ENCODE measurements around the gene ZFAND3.
"Not testable (repeated sequence)": the region's sequence is repeated elsewhere in the genome, so short reads cannot be mapped to it uniquely, and the experiment has no call there.

Gene ZFAND3

DNA sequence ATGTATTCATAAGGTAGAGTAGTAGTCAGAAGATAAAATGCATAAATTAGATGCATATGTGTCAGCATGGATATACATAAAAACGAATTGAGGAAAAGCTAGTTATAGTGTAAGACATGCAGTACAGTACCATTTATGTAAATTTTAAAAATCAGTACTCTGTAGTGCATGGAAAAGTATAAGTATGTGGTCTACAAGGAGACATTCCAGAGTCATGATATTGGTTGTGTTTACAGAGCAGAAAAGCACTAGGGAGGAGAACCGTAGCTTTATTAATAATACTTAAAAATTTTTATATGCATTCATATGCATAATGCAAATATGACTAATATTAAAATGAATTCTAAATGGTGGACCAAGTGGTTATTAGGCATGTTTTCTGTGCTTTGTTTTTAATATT, 220.0 kb downstream of the ZFAND3 start:
- TF ChIP-seq CTCF (conservative IDR thresholded peaks at IDR 0.05; ENCODE audit: low read depth, low read length): no peak
- DNase-seq (ENCODE audit: low read depth): peak; percentile 45
- H3K4me3 ChIP-seq (ENCODE audit: low read depth, low read length): no peak overlapping the region

GRCh38 chr6:38040254-38040653, 220.7 kb downstream of the ZFAND3 start:
- H3K4me3 ChIP-seq (ENCODE audit: low read depth, low read length): no peak overlapping the region
- no peak for TF ChIP-seq CTCF (conservative IDR thresholded peaks at IDR 0.05; ENCODE audit: low read depth, low read length)
- no peak for DNase-seq (ENCODE audit: low read depth)

DNA sequence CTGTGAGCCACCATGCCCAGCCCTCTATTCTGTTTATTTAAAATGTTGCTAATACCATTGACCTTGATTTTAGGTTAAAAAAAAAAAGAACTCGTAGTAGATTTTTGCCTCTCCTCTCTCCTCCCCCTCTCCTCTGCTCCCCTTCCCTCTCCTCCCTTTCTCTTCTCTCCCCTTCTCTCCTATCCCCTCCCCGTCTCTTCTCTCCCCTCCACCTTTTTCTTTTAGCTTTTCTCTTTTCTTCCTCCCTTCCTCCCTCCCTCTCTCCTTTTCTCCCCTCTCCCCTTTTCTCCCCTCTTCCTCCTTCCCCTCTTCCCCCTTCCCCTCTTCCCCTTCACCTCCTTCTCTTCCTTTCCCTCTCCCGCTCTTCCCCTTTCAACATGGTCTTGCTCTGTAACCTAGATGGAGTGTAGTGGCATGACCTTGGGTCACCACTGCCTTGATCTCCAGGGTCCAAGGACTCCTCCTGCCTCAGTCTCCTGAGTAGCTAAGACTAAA, 223.8 kb downstream of the ZFAND3 start:
- no peak for TF ChIP-seq CTCF (conservative IDR thresholded peaks at IDR 0.05; ENCODE audit: low read depth, low read length)
- DNase-seq (ENCODE audit: low read depth): no peak
- H3K4me3 ChIP-seq (ENCODE audit: low read depth, low read length): no peak overlapping the region

DNA sequence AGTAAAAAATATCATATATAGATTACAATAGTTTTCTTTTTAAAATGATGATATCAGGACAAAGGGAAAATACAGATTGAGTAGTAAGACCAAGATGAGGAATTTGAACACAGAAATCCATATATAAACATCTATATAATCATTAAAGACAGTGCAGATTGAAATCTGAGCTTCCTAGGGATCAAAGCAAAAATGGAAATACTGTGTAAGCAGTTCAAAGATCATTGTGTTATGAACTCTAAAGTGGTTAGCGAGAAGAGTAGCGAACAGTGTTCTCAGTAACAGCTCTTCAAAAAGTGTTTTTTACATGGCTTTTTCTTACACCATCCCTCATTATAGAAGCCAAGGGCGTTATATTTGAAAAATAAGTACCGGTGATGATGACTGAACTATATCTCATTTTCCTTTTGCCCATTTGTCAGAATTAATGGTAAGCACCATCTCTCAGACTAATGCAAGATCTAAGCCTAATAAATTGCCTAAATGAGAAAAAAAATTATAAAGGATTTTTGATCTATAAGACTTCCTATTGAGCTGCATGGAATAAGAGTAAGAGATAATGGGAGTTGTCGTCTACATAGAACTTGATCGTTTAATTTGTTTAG, 226.3 kb downstream of the ZFAND3 start:
- no peak for TF ChIP-seq CTCF (conservative IDR thresholded peaks at IDR 0.05; ENCODE audit: low read depth, low read length)
- no peak overlapping the region for H3K4me3 ChIP-seq (ENCODE audit: low read depth, low read length)
- no peak for DNase-seq (ENCODE audit: low read depth)

DNA sequence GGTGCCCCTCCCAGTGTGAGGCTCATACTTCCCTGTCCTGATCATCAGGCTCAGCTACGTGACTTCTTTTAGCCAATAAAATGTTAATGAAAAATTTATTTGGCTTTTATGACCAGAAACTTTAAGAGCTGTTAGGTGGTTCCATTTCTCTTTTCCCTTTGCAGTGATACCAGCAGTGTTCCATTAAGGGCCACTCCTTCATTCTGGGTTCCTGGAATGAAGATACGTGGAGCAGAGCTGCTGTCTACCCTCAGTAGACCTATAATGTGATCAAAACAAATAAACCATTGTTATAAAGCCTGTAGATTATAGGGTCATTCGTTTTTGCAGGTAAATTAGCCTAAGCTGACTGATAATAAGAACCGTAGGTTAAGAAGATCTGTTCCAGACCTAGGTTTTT, 228.0 kb downstream of the ZFAND3 start:
- no peak for TF ChIP-seq CTCF (conservative IDR thresholded peaks at IDR 0.05; ENCODE audit: low read depth, low read length)
- DNase-seq (ENCODE audit: low read depth): no peak
- H3K4me3 ChIP-seq (ENCODE audit: low read depth, low read length): no peak overlapping the region

- DNase-seq (ENCODE audit: low read depth); H3K4me3 ChIP-seq (ENCODE audit: low read depth, low read length): not testable (repeated sequence)
Observed at GRCh38 chr6:38049861-38050397, 230.4 kb downstream of the ZFAND3 start.

DNA sequence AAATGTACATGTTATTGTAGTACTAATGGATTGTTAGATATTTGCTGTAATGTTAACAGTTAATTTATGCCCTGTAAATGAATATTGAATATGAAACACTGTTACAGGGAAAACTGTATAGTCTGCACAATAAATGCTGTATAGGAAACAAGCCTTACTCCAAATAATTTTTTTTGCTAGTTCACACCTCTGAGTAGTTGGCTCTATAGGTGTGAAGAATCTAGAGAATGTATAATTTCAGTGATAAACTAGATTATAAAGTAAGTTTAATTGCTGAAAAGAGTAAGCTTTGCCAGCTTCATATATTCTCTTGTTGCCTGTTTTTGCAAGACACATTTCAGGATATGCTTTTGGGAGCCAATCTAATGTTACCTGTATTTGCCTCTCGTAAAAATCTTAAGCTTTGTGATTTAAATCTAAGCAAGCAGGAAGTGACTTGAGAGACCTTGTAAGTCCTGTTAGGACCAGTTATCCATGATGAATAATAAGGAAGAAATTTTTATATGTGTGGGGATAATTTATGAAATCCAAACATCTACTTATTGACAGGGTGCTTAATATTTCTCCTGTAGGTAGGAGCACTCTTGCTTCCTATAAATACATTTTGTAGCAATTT, 232.4 kb downstream of the ZFAND3 start:
- H3K4me3 ChIP-seq (ENCODE audit: low read depth, low read length): no peak overlapping the region
- no peak for TF ChIP-seq CTCF (conservative IDR thresholded peaks at IDR 0.05; ENCODE audit: low read depth, low read length)

More for the DNA sequence above, 232.4 kb downstream of the ZFAND3 start:
- no peak for DNase-seq (ENCODE audit: low read depth)

Data from choroid plexus epithelial cell (primary cell).